Measurements from ENCODE around the gene VAV3. TPM values are rescaled to one million over a fixed set of nuclear protein-coding genes. Genes with fewer than 3 reads are reported as not detected.

The VAV3 gene
- total RNA-seq, 2 donors from 2014 or later, result 2.5 to 4.3 TPM

GRCh38 chr1:107648071-107648470 lies 316.9 kb downstream of the VAV3 start:
- intact Hi-C loops (cut with DNase I), result no loop called here
- DNase-seq, result no peak
- peak in 1 of 2 donors; percentile 91 for ATAC-seq

- intact Hi-C loops (cut with DNase I), result no loop called here
- ATAC-seq (no peak), DNase-seq (no peak)
Measured at GRCh38 chr1:107647012-107647411, 318.0 kb downstream of the VAV3 start.

GRCh38 chr1:107643766-107644165 lies 321.2 kb downstream of the VAV3 start:
- DNase-seq (no peak), ATAC-seq (no peak)
- intact Hi-C loops (cut with DNase I), result no loop called here

DNA sequence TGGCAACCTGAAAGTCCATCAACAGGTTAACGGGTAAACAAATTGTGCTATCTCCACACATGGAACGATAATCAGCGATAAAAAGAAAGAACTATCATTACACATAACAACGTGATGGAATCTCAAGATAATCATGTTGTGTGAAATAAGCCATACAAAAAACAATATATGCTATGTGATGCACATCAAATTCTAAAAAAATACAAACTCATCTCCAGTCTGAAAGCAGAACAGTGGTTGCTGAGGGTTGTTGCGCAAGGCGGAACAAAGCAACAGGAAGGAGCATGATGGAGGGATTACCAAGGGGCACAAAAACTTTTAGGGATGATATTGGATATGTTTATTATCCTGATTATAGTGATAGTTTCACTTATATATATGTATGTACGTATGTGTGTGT lies 324.8 kb downstream of the VAV3 start:
- intact Hi-C loops (cut with DNase I), result no loop called here
- no peak for DNase-seq
- ATAC-seq, result no peak

- intact Hi-C loops (cut with DNase I), result no loop called here
- DNase-seq (no peak), ATAC-seq (no peak)
Measured at GRCh38 chr1:107637101-107637500, 327.9 kb downstream of the VAV3 start.

DNA sequence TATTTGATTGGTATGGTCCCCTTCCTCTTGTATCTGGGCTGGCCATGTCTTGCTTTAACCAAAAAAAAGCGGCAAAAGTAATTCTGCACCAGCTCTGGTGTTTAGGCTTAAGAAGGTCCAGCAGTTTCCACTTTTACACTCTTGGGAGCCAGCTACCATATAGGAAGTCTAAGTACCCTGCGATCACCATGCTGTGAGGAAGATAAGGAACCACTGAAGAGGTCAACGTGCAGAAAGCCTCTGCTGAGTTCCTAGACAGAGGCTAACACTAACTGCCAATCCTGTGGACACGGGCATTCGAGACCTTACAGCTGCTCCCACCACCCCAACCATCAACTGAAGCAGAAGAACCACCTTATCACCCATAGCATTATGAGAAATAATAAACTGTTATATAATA lies 331.4 kb downstream of the VAV3 start:
- intact Hi-C loops (cut with DNase I), result no loop called here
- DNase-seq (no peak), ATAC-seq (no peak)

DNA sequence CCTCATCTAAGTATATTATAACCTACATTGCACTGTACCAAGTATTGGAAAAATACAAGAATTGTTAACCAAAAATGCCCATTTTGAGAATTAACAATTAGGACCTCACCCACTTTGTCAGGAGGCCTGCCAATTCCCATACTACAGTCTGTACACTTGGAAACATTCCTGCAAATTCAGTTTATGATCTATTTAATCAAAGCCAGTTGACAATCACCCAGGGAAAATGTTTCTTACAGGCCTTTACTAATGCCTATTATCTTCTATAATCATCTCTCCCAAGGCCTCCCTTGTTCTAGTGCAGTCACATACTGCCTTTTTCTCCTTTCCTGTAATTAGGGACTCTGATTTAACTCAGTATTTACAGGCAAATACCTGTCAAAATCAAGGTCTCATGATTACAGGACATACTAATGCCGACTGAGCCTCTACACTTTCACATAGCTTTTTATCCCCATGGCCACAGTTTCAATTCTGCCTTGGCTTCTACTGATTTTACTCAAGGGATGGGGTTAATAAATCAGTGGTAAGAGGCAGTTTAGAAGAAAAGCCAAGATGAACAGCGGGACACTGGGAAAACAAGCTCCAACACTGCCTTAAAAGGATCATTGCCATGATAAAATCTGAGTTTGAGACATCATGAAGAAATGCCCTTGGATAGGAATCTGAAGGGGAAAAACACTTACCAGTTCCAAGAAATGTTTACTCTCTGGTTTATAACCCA lies 338.7 kb downstream of the VAV3 start:
- intact Hi-C loops (cut with DNase I), result no loop called here
- ATAC-seq (no peak), DNase-seq (no peak)

GRCh38 chr1:107625405-107626029 lies 339.5 kb downstream of the VAV3 start:
- intact Hi-C loops (cut with DNase I), result no loop called here
- DNase-seq, result no peak

DNA sequence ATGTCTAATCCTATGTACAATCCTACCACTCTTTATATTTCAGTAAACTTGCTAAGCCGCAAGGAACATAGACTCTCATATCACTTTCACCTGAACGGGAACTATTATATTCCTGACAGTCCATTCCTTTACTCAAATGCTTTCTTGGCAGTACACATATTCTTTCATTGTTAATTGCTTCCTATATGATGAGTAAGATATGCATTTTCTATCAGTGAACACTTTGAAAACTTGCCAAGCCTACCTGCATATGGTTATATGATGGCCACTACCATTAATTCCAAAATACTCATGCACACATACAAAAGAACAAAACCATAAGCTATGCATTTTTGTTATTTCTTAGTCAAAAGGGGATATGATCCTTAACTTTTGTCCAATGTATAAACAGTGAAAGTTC lies 341.5 kb downstream of the VAV3 start:
- ATAC-seq (no peak), DNase-seq (no peak)
- intact Hi-C loops (cut with DNase I), result no loop called here

More at GRCh38 chr1:107625405-107626029, 339.5 kb downstream of the VAV3 start:
- no peak for ATAC-seq

GRCh38 chr1:107622966-107623365 lies 342.0 kb downstream of the VAV3 start:
- DNase-seq (no peak), ATAC-seq (no peak)
- intact Hi-C loops (cut with DNase I), result no loop called here

DNA sequence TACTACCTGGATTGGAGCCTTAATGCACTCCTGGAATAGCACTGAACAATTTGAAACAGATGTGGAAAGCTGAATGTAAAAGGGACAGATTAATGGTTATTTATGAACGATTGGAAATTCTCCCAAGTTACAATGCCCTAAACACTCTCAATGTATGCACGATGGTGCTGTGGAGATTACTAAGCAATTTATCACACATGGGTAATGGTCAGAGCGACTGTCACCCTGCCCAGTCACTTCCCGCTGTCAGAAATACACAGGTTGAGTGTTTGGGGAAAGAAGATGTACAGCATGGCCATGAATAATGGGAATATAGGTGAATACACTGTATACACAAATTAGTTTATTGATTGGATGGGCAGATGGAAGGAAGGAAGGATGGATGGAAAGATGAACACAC lies 342.4 kb downstream of the VAV3 start:
- ATAC-seq (no peak), DNase-seq (no peak)
- intact Hi-C loops (cut with DNase I), result no loop called here

- intact Hi-C loops (cut with DNase I), result no loop called here
- no peak for ATAC-seq
- DNase-seq, result no peak
Measured at GRCh38 chr1:107620753-107621152, 344.2 kb downstream of the VAV3 start.

- ATAC-seq (no peak), DNase-seq (no peak)
- intact Hi-C loops (cut with DNase I), result no loop called here
Measured at GRCh38 chr1:107618539-107618938, 346.4 kb downstream of the VAV3 start.

DNA sequence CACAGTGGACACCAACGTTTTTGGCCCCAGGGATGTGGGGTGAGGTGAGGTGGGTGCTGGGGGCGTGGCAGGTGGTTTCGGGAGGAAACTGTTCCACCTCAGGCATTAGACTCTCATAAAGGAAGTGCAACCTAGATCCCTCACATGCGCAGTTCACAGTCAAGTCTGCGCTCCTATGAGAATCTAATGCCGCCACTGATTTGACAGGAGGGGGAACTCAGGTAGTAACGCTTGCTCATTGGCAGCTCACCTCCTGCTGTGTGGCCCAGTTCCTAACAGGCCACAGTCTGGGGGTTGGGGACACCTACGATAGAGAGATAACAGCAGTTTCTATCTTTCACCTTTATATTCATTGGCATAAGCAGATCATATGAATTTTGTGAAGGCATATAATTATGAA lies 347.1 kb downstream of the VAV3 start:
- DNase-seq (no peak), ATAC-seq (no peak)
- intact Hi-C loops (cut with DNase I), result no loop called here

GRCh38 chr1:107617456-107617855 lies 347.5 kb downstream of the VAV3 start:
- ATAC-seq, result no peak
- intact Hi-C loops (cut with DNase I), result no loop called here

DNA sequence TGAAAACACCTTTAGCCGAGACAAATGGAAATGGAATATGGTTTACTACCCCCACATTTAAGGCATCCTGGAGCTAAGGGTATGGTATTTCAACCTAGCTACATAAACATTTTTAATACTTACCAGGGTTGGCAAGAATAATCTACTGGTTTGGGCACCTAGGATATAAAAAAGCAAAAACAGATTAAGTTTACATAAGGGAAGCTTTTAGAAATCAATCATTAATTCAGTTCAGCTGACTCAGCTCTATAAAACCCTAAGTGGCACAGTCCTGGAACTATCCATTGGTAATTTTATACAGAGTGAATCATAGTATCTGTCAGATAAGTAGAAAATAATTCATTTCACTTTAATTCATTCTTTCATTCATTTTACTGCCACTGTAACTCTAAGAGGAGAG lies 355.2 kb downstream of the VAV3 start:
- ATAC-seq (no peak), DNase-seq (no peak)
- intact Hi-C loops (cut with DNase I), result no loop called here

More at GRCh38 chr1:107617456-107617855, 347.5 kb downstream of the VAV3 start:
- no peak for DNase-seq

DNA sequence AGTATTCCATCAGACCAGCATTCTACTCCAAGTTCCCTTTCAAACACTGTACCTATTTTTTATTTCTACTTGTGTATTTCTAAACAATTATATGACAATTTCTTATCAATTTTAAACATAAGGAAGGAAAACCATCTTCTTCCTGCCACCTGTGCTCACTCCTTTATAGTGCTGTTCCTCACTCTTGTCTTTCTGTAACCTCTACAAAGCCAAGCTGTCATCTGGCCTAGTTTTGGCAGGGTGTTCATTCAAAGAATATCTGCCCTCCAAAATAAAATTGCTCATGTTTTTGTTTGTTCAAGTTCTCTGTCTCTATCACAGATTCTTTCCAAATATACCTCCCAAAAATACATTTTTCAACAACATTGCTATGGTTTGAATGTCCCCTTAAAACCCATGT lies 360.2 kb downstream of the VAV3 start:
- DNase-seq, result no peak
- no peak for ATAC-seq
- intact Hi-C loops (cut with DNase I), result no loop called here

GRCh38 chr1:107600607-107601160 lies 364.3 kb downstream of the VAV3 start:
- no peak for ATAC-seq
- DNase-seq, result no peak
- intact Hi-C loops (cut with DNase I), result no loop called here

- DNase-seq (no peak), ATAC-seq (no peak)
- intact Hi-C loops (cut with DNase I), result no loop called here
Measured at GRCh38 chr1:107599220-107599619, 365.8 kb downstream of the VAV3 start.

DNA sequence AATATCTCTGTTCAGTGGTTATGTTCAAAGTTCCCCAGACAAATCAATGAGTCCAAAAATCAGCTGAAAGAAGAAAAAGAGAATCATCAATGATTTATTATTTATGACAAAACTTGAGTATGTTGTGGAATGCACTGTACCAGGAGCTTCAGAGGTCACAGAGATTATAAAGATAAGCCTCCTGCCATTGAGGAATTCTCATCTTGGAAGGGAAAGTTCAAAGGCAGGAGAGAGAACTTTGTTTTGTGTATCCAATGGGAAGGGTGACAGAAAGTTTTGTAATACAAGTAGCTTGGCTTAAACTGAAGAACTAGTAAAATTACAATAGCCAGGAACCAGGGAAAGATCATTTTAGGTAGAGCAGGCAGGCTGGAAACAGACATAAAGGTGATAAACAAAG lies 367.7 kb downstream of the VAV3 start:
- no peak for DNase-seq
- no peak for ATAC-seq
- intact Hi-C loops (cut with DNase I), result no loop called here

- intact Hi-C loops (cut with DNase I), result no loop called here
- no peak for DNase-seq
- ATAC-seq, result no peak
Measured at GRCh38 chr1:107594536-107594935, 370.4 kb downstream of the VAV3 start.

Data from left cardiac atrium (tissue), 4 donors.